Bronchial epithelial cell (primary cell): ENCODE data around the gene DBX1. TPM values are rescaled to one million over a fixed set of nuclear protein-coding genes. Genes with fewer than 3 reads are reported as not detected.

Source experiments
- DNase-seq: peaks from one replicate; pipeline ENCODE4 v3.0.0-alpha.2; 2010; ENCODE audit warnings: low read depth
- FAIRE-seq: peaks from 2 replicates; lab custom pipeline; 2011; peaks lifted over from hg19 to GRCh38; lab: Jason Lieb, UNC
- H3K27me3 ChIP-seq: 2 replicates; pipeline ENCODE4 v1.5.1; 2011; ENCODE audit warnings: low read length; ENCODE audit not compliant: control insufficient read depth, insufficient read depth
- H3K36me3 ChIP-seq: 2 replicates; pipeline ENCODE4 v1.5.1; 2011; ENCODE audit warnings: low read length; ENCODE audit not compliant: control insufficient read depth, insufficient read depth
- H3K4me3 ChIP-seq: 2 replicates; pipeline ENCODE4 v1.5.1; 2011; ENCODE audit warnings: mild to moderate bottlenecking, low read depth, low read length, control low read depth
- CTCF ChIP-seq: IDR thresholded peaks from 2 replicates; pipeline ENCODE4 v1.5.1; 2011; ENCODE audit warnings: mild to moderate bottlenecking, moderate library complexity, low read length, control low read depth, inconsistent platforms; ENCODE audit not compliant: insufficient read depth, severe bottlenecking
- total RNA-seq: library from RNA; depleted of rRNA; stranded (reverse); fragments of >200 nt; gene quantifications from 2 replicates; pipeline ENCODE4 v1.2.1, GENCODE V29; 2014

Gene DBX1
- total RNA-seq, 1 donor from 2014 or later: not detected

GRCh38 chr11:20156280-20156875, 3.9 kb downstream of the DBX1 start:
- H3K36me3 ChIP-seq: no peaks in the 10 kb centered on the region
- H3K4me3 ChIP-seq: no peak overlapping the region
- TF ChIP-seq CTCF: no peak
- no peak for FAIRE-seq
- no peak for DNase-seq
- H3K27me3 ChIP-seq: peaks cover 53% of the 10 kb centered on the region

- Histone ChIP-seq H3K36me3 (no peaks in the 10 kb centered on the region), H3K27me3 (peaks cover 47% of the 10 kb centered on the region), H3K4me3 (no peak overlapping the region)
- DNase-seq (no peak), FAIRE-seq (no peak)
- no peak for TF ChIP-seq CTCF
Observed at GRCh38 chr11:20155683-20156279, 4.5 kb downstream of the DBX1 start.

GRCh38 chr11:20154381-20154780, 5.9 kb downstream of the DBX1 start:
- no peak for TF ChIP-seq CTCF
- DNase-seq: peak; percentile 32
- FAIRE-seq: no peak
- H3K4me3 ChIP-seq: no peak overlapping the region
- H3K27me3 ChIP-seq: peaks cover 35% of the 10 kb centered on the region
- H3K36me3 ChIP-seq: no peaks in the 10 kb centered on the region

GRCh38 chr11:20138707-20139106, 21.6 kb downstream of the DBX1 start:
- no peak overlapping the region for H3K4me3 ChIP-seq
- no peaks in the 10 kb centered on the region for H3K27me3 ChIP-seq
- DNase-seq (no peak), FAIRE-seq (no peak)
- H3K36me3 ChIP-seq: no peaks in the 10 kb centered on the region
- TF ChIP-seq CTCF: no peak

GRCh38 chr11:20137637-20138036, 22.6 kb downstream of the DBX1 start:
- no peak overlapping the region for H3K4me3 ChIP-seq
- no peak for TF ChIP-seq CTCF
- DNase-seq (no peak), FAIRE-seq (no peak)
- no peaks in the 10 kb centered on the region for H3K36me3 ChIP-seq
- no peaks in the 10 kb centered on the region for H3K27me3 ChIP-seq
